OCI-LY3 (cell line): Measurements from ENCODE around the gene TGFB1.

Experiments
- CTCF ChIP-seq: fragments of 200-600, 300-600 bp; sonication (generic); IDR thresholded peaks from 2 replicates; pipeline ENCODE4 v1.5.1; 2014; ENCODE audit warnings: antibody characterized with exemption, low read length, low read depth
- EZH2phosphoT487 ChIP-seq: fragments of 200-600 bp; shearing (Covaris generic); IDR thresholded peaks from 2 replicates; pipeline ENCODE4 v1.6.1; 2018; ENCODE audit warnings: antibody characterized with exemption, mixed run types, low read depth

- TF ChIP-seq CTCF (no peak), EZH2phosphoT487 (no peak)
These were observed 9.6 kb downstream of the TGFB1 start for GRCh38 chr19:41344162-41344561.
